Colon (tissue), 2 donors: Measurements from ENCODE around the gene SYPL1.

Source experiments
- FAIRE-seq: peaks from 2 replicates; lab custom pipeline; 2012; peaks lifted over from hg19 to GRCh38; lab: Jason Lieb, UNC
- donor health status: control.
- donor health status: control.

Gene SYPL1

DNA sequence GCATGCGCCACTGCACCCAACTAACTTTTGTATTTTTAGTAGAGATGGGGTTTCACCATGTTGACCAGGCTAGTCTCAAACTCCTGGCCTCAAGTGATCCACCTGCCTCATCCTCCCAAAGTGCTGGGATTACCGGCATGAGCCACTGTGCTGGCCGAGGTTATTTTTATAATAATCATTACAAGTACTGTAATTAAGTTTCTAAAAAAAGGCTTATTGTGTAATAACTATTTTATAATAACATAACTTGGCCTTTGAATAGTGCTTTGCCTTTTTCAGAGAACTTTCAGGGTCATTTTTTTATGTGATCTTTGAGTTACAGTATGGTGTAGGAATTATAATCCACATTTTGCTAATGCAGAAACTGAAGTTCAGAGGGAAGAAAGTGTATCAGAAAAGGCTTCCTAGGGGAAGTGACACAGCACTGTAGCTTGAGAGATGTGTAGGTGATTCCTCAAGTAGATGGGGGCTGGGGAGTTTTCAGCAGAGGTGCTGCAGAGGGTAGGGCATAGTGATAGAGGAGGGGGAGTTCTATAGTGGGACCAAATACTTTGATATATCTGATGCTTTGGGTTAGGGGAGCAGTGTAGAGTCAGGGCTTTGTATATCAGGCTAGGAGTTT, 9.2 kb upstream of the SYPL1 start:
- FAIRE-seq: no peak

- FAIRE-seq: no peak
Measured at GRCh38 chr7:106120500-106120899, 8.4 kb upstream of the SYPL1 start.

DNA sequence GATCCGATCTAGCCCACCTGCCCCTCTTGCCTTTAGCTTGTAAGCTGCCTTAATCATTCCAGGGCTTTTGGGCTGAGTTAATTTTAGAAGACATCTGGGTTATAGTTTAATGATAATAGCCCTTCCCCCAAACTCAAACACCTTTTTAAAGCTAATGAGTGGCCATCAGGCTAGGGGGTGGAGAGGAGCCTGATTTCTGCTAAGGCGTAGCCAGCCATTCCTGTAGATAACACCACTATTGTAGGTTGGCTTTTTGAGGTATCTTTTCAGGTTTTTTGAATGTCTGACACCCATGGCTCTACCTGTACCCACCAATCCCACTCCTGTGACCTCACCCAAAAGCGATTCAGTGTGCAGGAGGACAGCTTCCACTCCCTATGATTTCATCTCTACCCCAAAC, 7.6 kb upstream of the SYPL1 start:
- no peak for FAIRE-seq

DNA sequence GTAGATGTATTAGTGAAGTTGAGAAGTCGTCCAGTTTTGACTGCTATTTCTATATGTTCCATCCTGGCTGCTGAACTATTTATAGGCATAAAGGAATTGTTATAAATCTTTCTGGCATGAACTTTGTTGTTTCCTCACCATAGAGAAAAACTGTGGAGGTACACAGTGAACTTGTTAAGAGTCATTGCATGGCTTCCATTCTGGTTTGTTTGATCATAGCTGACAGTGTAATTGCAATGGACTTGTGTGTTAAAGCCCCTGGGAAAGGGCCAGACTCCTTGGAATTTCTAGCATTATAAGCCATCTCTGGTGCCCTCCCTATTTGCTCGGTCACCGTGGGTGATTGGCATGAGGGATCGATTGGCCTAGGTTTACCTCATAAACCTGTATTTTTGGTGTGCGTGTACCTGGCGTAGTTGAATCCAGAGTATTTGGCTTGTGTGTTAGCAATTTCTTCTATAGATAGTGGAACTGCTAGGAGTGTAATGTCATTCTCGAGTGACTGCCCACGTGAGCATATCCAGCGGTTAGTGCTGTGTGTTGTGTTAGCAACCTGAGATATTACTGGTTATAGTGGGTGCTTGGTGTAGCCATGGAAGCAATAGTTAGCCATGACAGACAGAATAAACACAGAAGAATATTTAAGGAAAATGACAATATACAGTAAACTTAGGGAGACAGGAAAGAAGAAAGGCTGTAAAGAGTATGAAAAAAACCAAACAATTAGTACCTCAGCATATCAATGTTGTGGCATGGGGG, 5.9 kb upstream of the SYPL1 start:
- FAIRE-seq: no peak

DNA sequence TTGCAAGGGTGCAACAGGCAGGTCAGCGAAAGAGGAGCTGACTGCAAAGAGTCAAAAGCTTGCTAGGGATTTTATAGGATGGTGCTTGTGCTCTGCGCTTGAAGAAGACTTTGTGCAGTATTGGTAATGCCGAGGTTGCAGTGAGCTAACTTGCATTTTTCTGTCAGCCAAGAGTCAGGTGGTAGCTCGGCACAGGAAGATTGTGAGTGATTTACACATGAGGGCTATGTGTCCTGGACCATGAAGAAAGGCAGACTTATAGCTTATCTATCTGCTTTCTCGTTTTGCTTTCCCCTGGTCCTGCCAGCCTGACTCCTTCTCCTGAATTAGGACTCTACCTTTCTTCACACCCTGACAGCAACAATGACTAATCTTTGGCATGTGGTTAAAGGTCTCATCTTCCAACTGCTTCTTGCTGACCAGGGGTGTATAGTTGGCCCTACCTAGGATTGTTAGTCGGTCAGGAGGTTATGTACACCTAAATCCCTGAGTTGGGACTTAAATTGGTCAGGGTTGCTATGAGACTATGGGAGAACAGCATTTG, 4.1 kb upstream of the SYPL1 start:
- no peak for FAIRE-seq

DNA sequence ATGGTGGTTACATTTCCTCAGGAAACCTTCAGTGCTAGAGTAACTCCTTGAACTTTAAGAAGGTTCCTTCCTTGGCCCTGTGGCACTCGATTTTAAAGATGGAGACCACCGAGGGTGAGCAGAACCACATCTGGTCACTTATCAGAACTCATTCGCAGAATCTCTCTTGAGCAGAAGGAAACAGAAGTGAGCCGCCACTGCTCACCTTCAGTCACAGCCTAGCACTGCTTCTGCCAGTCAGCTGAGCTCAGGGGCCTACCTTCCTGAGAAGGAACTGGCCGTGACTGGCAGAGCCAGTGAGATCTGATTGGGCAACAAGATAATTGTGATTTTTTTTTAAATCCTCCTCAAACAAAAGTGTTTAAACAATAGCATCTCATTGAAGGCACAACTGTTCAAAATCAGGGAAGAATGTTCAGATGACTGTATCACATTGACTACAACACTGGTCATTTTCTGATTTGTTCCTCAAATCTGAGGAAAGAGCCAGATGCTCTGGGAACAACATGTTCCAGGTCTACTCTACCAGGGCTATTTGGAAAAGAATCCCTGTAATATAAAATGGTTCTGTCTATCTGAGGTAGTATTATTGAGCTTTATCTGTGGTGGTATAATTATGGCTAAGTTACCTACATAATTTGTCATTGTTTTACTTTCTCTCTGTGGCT, 2.7 kb upstream of the SYPL1 start:
- FAIRE-seq: no peak

DNA sequence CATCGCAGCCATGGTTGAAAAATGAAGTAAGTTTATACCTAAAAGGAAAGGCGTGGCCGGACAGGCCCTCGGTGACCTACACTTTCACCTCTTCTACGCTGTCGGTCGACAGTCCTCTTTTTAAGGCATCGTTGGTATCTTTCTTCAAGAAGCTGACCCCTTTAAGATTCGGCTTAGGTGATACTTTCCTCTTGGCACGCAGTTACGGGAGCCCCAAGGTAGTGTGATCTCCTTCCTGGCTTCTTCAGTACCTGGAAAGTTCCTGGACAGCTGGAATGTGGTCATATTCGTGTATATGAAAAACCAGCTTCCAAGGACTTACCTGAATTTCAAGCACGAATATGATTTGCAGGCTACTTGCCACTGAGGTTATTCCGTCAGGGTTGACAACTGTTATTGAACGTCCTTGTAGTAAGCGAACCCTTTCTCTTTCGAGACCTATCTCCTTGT, 885 bp upstream of the SYPL1 start:
- no peak for FAIRE-seq

GRCh38 chr7:106111655-106112117, 426 bp downstream of the SYPL1 start:
- FAIRE-seq: no peak

- no peak for FAIRE-seq
Measured at GRCh38 chr7:106110885-106111654, 1.0 kb downstream of the SYPL1 start.

GRCh38 chr7:106110238-106110560, 1.9 kb downstream of the SYPL1 start:
- FAIRE-seq: no peak

DNA sequence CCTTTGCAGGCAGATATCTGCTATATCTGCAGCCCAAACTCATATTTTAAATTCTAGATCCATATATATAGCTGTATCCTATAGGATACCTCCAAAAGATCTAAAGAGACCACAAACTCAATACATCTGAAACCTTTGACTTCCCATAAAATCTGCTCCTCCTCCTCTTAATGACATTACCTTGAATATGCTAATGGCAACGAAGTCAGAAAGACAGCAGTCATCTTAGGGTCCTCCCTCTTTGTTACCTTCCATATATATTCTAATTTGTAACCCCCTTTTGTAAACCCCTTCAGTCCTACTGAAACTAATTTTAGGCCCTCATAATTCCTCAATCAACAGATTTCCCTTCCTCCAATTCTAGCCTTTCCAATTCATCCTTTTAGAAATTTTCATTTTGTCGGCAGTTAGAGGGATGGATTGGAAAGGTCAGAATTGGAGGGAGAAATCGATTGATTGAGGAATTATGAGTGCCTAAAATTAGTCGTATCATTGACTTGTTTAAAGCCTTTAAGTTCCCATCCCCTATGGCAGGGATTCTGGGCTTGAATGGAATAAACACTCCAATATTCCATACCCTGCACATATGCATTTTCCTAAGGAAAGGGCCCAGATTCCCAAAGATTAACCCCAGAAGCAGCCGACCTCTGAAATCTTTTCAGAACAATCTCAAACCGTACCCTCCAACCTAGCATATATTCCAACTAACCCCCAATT, 2.4 kb downstream of the SYPL1 start:
- no peak for FAIRE-seq

DNA sequence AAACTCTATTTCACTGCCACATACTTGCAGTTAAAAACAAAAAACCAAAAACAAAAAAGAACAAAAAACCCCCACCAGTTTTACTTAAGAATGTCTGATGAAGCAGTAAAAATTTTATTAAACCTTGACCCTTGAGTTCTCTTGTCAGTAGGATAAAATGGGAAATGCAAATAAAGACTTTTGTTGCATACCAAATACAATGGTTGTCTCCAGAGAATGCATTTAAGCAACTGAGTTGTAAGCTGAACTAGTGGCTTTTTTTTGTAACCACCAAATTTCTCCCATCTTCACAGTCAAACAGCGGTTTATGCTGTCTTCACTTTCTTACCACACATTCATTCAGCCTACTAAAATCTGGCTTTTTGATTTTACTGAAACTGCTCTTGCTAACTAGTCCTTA, 3.1 kb downstream of the SYPL1 start:
- FAIRE-seq: no peak

- FAIRE-seq: no peak
Measured at GRCh38 chr7:106104721-106105260, 7.3 kb downstream of the SYPL1 start.

- no peak for FAIRE-seq
Measured at GRCh38 chr7:106102387-106102966, 9.6 kb downstream of the SYPL1 start.

- no peak for FAIRE-seq
Measured at GRCh38 chr7:106101726-106102125, 10.4 kb downstream of the SYPL1 start.

DNA sequence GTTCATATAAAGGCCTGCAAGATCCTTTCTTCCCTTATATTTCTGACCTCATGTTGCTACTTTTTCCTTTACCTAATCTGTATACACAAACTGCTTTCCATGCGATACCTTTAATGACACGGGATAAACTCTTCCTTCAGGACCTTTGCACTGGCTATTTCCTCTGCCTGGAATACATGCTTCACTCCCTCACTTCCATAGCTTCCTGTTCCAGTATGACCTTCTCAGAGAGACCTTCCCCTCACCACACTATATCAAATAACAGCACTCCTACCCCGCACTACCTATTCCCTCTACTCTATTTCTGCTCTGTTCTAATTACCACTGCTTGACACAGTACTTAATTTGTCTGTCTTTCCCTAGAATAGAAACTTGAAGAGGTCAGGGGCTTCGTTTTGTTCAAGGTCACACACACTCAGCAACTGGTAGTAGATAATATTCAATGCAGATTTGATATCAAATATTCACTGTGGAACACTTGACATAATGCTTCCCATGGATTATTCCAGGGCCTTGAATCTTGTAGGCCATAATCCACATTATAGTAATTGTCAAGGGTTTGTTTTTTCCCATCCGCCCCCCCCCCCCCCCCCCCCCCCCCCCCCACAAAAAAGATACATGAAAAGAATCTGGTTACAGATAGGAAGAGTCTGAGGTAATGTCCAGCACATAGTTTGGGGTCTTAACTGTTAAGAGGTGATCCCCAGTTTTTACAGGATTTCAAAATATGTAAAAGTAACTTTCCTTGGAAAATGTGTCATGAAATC, 11.1 kb downstream of the SYPL1 start:
- no peak for FAIRE-seq

DNA sequence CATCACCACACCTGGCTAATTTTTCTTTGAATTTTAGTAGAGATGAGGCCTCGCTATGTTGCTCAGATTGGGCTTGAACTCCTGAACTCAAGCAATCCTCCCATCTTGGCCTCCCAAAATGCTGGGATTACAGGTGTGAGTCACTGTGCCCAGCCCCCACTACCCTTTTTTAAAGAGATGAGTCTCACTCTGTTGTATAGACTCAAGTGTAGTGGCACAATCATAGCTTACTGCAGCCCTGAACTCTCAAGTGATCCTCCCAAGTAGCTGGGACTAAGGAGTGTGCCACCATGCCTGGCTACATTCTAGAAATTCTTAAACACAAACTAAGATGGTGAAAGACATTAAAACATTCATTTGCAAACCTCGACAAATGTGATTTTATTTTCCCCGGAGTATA, 12.6 kb downstream of the SYPL1 start:
- FAIRE-seq: no peak

GRCh38 chr7:106098889-106099288, 13.2 kb downstream of the SYPL1 start:
- FAIRE-seq: no peak

DNA sequence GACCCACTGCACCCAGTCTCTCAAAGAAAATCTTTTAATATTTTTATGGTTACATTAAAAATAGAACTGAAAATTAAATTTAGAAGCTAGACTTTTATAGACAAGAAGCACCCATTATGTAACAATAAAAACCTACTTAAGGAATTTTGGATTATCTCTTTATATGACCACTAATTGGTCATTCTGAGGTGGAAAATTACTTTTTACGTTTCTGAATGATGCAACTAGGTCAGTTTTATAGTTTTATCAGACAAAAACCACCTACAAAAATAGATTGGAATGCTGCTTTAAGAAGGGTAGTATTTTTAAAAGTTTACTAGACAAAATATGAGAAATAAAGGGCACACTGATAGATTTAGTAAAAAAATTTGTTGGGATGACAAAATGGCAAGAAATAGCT, 16.5 kb downstream of the SYPL1 start:
- FAIRE-seq: no peak

DNA sequence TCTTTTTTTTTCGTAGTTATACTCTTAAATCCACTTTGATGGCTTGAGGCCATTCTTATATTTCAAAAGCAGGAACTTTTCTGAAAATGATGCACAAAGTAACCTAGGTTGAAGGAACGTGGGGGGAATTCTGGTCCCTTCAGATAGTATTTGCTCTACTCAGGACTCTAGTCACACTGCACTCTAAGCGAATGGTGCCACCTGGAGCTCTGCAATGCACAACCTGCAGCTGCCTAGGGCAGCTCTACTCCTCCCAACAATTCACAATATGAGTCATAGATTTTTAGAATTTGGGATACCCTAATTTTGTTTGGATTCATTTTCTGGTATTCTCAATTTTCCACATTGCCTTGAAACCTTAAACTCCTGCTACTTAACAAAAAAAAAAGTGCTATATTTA, 17.3 kb downstream of the SYPL1 start:
- FAIRE-seq: no peak
